Measurements from ENCODE around the gene SAV1.
"Not testable (repeated sequence)": the region's sequence is repeated elsewhere in the genome, so short reads cannot be mapped to it uniquely, and the experiment has no call there.

The SAV1 gene

DNA sequence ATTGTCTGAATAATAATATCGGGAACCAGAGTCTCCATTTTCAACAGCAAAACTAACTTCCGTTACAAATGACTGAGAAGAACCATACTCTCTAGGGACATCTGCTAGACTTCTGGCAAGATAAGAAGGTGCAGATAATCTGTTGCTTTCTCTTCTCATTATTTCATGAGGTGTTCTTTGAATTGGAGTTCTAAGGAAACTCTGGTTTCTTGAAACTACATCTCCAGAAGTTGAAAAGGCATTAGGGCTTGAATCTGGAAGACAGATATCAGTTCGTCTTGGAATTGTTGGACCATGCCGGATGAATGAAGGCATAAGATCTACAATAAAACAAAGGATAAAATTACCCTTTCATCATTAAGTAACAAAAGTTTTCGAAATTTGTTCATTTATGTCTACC is 2.8 kb downstream of the SAV1 start:
- Histone ChIP-seq H3K36me3 (ENCODE audit: control insufficient read depth, insufficient read depth, low read length) (peaks cover 30% of the 10 kb centered on the region), H3K4me1 (ENCODE audit: control insufficient read depth, insufficient read depth, low read length) (peaks cover 16% of the 10 kb centered on the region), H3K4me3 (ENCODE audit: low read depth, low read length) (peak overlapping the region; percentile 78)
- H3K9me3 ChIP-seq (ENCODE audit: control insufficient read depth, insufficient read depth, low read length); H3K9ac ChIP-seq (ENCODE audit: low read depth, low read length); H3K27me3 ChIP-seq (ENCODE audit: control insufficient read depth, insufficient read depth, low read length); H3K27ac ChIP-seq (ENCODE audit: low read depth, low read length): not testable (repeated sequence)

GRCh38 chr14:50664579-50664978 is 3.5 kb downstream of the SAV1 start:
- not testable (repeated sequence) for H3K9ac ChIP-seq (ENCODE audit: low read depth, low read length); H3K4me1 ChIP-seq (ENCODE audit: control insufficient read depth, insufficient read depth, low read length); H3K9me3 ChIP-seq (ENCODE audit: control insufficient read depth, insufficient read depth, low read length); H3K27me3 ChIP-seq (ENCODE audit: control insufficient read depth, insufficient read depth, low read length); H3K4me3 ChIP-seq (ENCODE audit: low read depth, low read length); H3K27ac ChIP-seq (ENCODE audit: low read depth, low read length)
- peaks cover 38% of the 10 kb centered on the region for H3K36me3 ChIP-seq (ENCODE audit: control insufficient read depth, insufficient read depth, low read length)

DNA sequence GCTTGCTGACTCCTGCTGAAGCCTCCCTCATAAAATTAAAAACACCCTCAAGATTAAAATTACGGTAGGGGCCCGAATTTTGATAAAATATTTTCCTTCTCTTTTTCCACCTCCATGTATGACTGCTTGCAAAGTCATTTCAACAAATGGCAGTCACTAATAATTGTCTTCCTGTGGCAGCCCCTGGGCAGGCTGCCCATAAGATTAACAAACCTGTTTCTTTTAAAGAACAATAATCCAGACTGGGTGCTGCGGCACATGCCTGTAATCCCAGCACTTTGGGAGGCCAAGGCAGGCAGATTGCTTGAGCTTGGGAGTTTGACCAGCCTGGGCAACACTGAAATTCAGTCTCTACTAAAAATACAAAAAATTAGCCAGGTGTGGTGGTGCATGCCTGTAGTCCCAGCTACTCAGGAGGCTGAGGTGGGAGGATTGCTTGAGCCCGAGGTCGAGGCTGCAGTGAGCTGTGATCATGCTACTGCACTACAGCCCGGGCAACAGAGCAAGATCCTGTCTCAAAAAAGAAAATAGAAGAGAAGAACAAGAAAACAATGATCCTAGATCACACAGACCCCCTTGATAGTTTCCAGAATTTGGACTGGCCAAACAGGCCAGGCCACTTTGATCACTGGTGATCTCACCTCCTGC is 8.7 kb downstream of the SAV1 start:
- peaks cover 19% of the 10 kb centered on the region for H3K4me1 ChIP-seq (ENCODE audit: control insufficient read depth, insufficient read depth, low read length)
- H3K27ac ChIP-seq (ENCODE audit: low read depth, low read length) = no peak overlapping the region
- H3K9me3 ChIP-seq (ENCODE audit: control insufficient read depth, insufficient read depth, low read length) = no peaks in the 10 kb centered on the region
- peaks cover 33% of the 10 kb centered on the region for H3K36me3 ChIP-seq (ENCODE audit: control insufficient read depth, insufficient read depth, low read length)
- H3K9ac ChIP-seq (ENCODE audit: low read depth, low read length) = no peak overlapping the region
- no peak overlapping the region for H3K4me3 ChIP-seq (ENCODE audit: low read depth, low read length)
- no peaks in the 10 kb centered on the region for H3K27me3 ChIP-seq (ENCODE audit: control insufficient read depth, insufficient read depth, low read length)

- Histone ChIP-seq H3K9ac (ENCODE audit: low read depth, low read length) (peak overlapping the region; percentile 3; the same call in 1 of the 2 replicates), H3K9me3 (ENCODE audit: control insufficient read depth, insufficient read depth, low read length) (no peaks in the 10 kb centered on the region), H3K36me3 (ENCODE audit: control insufficient read depth, insufficient read depth, low read length) (peaks cover 23% of the 10 kb centered on the region), H3K27ac (ENCODE audit: low read depth, low read length) (peak overlapping the region; percentile 80), H3K4me3 (ENCODE audit: low read depth, low read length) (peak overlapping the region; percentile 24), H3K4me1 (ENCODE audit: control insufficient read depth, insufficient read depth, low read length) (peaks cover 19% of the 10 kb centered on the region), H3K27me3 (ENCODE audit: control insufficient read depth, insufficient read depth, low read length) (no peaks in the 10 kb centered on the region)
Measured at GRCh38 chr14:50658203-50658602, 9.9 kb downstream of the SAV1 start.

GRCh38 chr14:50657753-50658152 is 10.4 kb downstream of the SAV1 start:
- Histone ChIP-seq H3K9ac (ENCODE audit: low read depth, low read length) (peak overlapping the region; percentile 3; the same call in 1 of the 2 replicates), H3K9me3 (ENCODE audit: control insufficient read depth, insufficient read depth, low read length) (no peaks in the 10 kb centered on the region), H3K4me3 (ENCODE audit: low read depth, low read length) (peak overlapping the region; percentile 24), H3K27ac (ENCODE audit: low read depth, low read length) (peak overlapping the region; percentile 80), H3K4me1 (ENCODE audit: control insufficient read depth, insufficient read depth, low read length) (peaks cover 19% of the 10 kb centered on the region), H3K36me3 (ENCODE audit: control insufficient read depth, insufficient read depth, low read length) (peaks cover 23% of the 10 kb centered on the region), H3K27me3 (ENCODE audit: control insufficient read depth, insufficient read depth, low read length) (no peaks in the 10 kb centered on the region)

DNA sequence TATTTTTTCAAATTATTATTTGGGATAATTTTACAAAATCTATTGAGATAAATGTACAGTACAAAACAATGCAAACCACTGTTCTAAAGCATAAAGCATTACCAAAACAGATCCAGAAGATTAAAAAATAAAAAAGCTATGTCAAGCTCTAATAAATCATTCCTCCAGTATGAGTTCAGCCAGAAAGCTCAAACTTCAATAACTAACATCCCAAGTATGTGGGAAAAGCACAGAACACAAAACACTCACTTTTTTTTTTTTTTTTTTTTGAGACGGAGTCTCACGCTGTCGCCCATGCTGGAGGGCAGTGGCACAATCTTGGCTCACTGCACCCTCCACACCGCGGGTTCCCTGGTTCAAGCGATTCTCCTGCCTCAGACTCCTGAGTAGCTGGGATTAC is 11.3 kb downstream of the SAV1 start:
- H3K27ac ChIP-seq (ENCODE audit: low read depth, low read length) = no peak overlapping the region
- no peak overlapping the region for H3K4me3 ChIP-seq (ENCODE audit: low read depth, low read length)
- no peak overlapping the region for H3K9ac ChIP-seq (ENCODE audit: low read depth, low read length)
- no peaks in the 10 kb centered on the region for H3K27me3 ChIP-seq (ENCODE audit: control insufficient read depth, insufficient read depth, low read length)
- peaks cover 19% of the 10 kb centered on the region for H3K4me1 ChIP-seq (ENCODE audit: control insufficient read depth, insufficient read depth, low read length)
- no peaks in the 10 kb centered on the region for H3K9me3 ChIP-seq (ENCODE audit: control insufficient read depth, insufficient read depth, low read length)
- peaks cover 25% of the 10 kb centered on the region for H3K36me3 ChIP-seq (ENCODE audit: control insufficient read depth, insufficient read depth, low read length)

- no peaks in the 10 kb centered on the region for H3K4me1 ChIP-seq (ENCODE audit: control insufficient read depth, insufficient read depth, low read length)
- no peak overlapping the region for H3K27ac ChIP-seq (ENCODE audit: low read depth, low read length)
- no peak overlapping the region for H3K4me3 ChIP-seq (ENCODE audit: low read depth, low read length)
- peaks cover 7% of the 10 kb centered on the region for H3K36me3 ChIP-seq (ENCODE audit: control insufficient read depth, insufficient read depth, low read length)
- no peaks in the 10 kb centered on the region for H3K9me3 ChIP-seq (ENCODE audit: control insufficient read depth, insufficient read depth, low read length)
- H3K27me3 ChIP-seq (ENCODE audit: control insufficient read depth, insufficient read depth, low read length) = no peaks in the 10 kb centered on the region
- no peak overlapping the region for H3K9ac ChIP-seq (ENCODE audit: low read depth, low read length)
Measured at GRCh38 chr14:50649691-50650090, 18.4 kb downstream of the SAV1 start.

- H3K4me1 ChIP-seq (ENCODE audit: control insufficient read depth, insufficient read depth, low read length) = no peaks in the 10 kb centered on the region
- no peak overlapping the region for H3K4me3 ChIP-seq (ENCODE audit: low read depth, low read length)
- H3K36me3 ChIP-seq (ENCODE audit: control insufficient read depth, insufficient read depth, low read length) = peaks cover 23% of the 10 kb centered on the region
- H3K9me3 ChIP-seq (ENCODE audit: control insufficient read depth, insufficient read depth, low read length) = no peaks in the 10 kb centered on the region
- H3K9ac ChIP-seq (ENCODE audit: low read depth, low read length) = no peak overlapping the region
- no peak overlapping the region for H3K27ac ChIP-seq (ENCODE audit: low read depth, low read length)
- no peaks in the 10 kb centered on the region for H3K27me3 ChIP-seq (ENCODE audit: control insufficient read depth, insufficient read depth, low read length)
Measured at GRCh38 chr14:50647753-50648152, 20.4 kb downstream of the SAV1 start.

GRCh38 chr14:50647282-50647681 is 20.8 kb downstream of the SAV1 start:
- H3K27me3 ChIP-seq (ENCODE audit: control insufficient read depth, insufficient read depth, low read length) = no peaks in the 10 kb centered on the region
- H3K36me3 ChIP-seq (ENCODE audit: control insufficient read depth, insufficient read depth, low read length) = peaks cover 25% of the 10 kb centered on the region
- no peaks in the 10 kb centered on the region for H3K4me1 ChIP-seq (ENCODE audit: control insufficient read depth, insufficient read depth, low read length)
- no peak overlapping the region for H3K9ac ChIP-seq (ENCODE audit: low read depth, low read length)
- H3K4me3 ChIP-seq (ENCODE audit: low read depth, low read length) = no peak overlapping the region
- no peaks in the 10 kb centered on the region for H3K9me3 ChIP-seq (ENCODE audit: control insufficient read depth, insufficient read depth, low read length)
- H3K27ac ChIP-seq (ENCODE audit: low read depth, low read length) = no peak overlapping the region

- H3K4me1 ChIP-seq (ENCODE audit: control insufficient read depth, insufficient read depth, low read length) = peaks cover 8% of the 10 kb centered on the region; the same call in 1 of the 2 replicates
- peaks cover 43% of the 10 kb centered on the region for H3K36me3 ChIP-seq (ENCODE audit: control insufficient read depth, insufficient read depth, low read length)
- no peak overlapping the region for H3K4me3 ChIP-seq (ENCODE audit: low read depth, low read length)
- H3K27ac ChIP-seq (ENCODE audit: low read depth, low read length) = no peak overlapping the region
- H3K27me3 ChIP-seq (ENCODE audit: control insufficient read depth, insufficient read depth, low read length) = no peaks in the 10 kb centered on the region
- no peak overlapping the region for H3K9ac ChIP-seq (ENCODE audit: low read depth, low read length)
- no peaks in the 10 kb centered on the region for H3K9me3 ChIP-seq (ENCODE audit: control insufficient read depth, insufficient read depth, low read length)
Measured at GRCh38 chr14:50635141-50635540, 33.0 kb downstream of the SAV1 start.

- H3K9ac ChIP-seq (ENCODE audit: low read depth, low read length) = no peak overlapping the region
- H3K27me3 ChIP-seq (ENCODE audit: control insufficient read depth, insufficient read depth, low read length) = no peaks in the 10 kb centered on the region
- no peaks in the 10 kb centered on the region for H3K4me1 ChIP-seq (ENCODE audit: control insufficient read depth, insufficient read depth, low read length)
- H3K36me3 ChIP-seq (ENCODE audit: control insufficient read depth, insufficient read depth, low read length) = peaks cover 35% of the 10 kb centered on the region
- H3K9me3 ChIP-seq (ENCODE audit: control insufficient read depth, insufficient read depth, low read length) = no peaks in the 10 kb centered on the region
- H3K4me3 ChIP-seq (ENCODE audit: low read depth, low read length) = no peak overlapping the region
- no peak overlapping the region for H3K27ac ChIP-seq (ENCODE audit: low read depth, low read length)
Measured at GRCh38 chr14:50633954-50634353, 34.2 kb downstream of the SAV1 start.
